ENCODE data around the gene DOC2A.

DNA sequence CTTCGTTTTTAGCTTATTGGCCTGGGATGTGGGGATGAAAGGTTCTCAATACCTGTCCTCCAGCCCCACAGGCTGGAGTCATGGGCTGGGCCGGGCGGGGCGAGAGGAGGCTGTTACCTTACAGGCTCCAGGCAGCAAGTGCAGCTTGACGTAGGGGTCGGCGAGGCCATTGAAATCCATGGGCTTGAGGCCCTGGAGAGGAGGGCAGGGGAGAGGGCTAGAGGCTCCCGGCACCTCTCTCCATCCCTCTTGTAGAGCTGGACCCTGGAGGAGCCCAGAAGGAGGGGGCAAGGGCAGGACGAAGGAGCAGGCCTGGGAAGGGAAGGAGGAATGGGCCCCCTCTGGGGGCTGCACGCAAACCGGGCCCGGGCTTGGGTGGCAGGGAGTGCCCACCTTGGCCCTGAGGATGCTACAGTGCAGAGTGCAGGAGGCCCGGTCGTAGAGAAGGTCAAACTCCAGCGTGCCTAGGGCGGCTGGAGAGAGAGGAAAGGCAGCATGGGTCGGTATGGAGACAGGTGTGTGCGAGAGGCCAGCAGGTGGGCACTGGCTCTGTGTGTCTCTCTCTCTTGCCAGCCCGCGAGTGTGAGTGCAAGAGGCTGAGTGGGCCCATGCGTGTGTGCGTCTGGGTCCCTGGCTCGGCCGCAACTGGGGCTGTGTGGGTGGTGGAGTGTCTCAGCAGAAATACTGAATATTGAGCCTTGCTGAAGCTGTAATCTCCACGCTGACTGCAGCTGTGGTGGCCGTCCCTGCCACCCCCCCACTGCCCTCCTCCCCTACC lies 1.6 kb downstream of the DOC2A start:
- no peak for TF ChIP-seq POLR2A (IDR thresholded peaks at IDR 0.05)
- TF ChIP-seq, protein P1, sequence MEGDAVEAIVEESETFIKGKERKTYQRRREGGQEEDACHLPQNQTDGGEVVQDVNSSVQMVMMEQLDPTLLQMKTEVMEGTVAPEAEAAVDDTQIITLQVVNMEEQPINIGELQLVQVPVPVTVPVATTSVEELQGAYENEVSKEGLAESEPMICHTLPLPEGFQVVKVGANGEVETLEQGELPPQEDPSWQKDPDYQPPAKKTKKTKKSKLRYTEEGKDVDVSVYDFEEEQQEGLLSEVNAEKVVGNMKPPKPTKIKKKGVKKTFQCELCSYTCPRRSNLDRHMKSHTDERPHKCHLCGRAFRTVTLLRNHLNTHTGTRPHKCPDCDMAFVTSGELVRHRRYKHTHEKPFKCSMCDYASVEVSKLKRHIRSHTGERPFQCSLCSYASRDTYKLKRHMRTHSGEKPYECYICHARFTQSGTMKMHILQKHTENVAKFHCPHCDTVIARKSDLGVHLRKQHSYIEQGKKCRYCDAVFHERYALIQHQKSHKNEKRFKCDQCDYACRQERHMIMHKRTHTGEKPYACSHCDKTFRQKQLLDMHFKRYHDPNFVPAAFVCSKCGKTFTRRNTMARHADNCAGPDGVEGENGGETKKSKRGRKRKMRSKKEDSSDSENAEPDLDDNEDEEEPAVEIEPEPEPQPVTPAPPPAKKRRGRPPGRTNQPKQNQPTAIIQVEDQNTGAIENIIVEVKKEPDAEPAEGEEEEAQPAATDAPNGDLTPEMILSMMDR (IDR thresholded peaks at IDR 0.05) = no peak
